DOHH2 (cell line): ENCODE measurements around the gene MFRP.

Source experiments
- H3F3A ChIP-seq: fragments of 200-600 bp; sonication (generic), shearing (Covaris generic); 2 replicates; pipeline ENCODE4 v1.6.0; 2016; ENCODE audit warnings: antibody characterized with exemption, mild to moderate bottlenecking; ENCODE audit not compliant: control insufficient read depth, insufficient read depth
- H3K27ac ChIP-seq: fragments of 200-600 bp; sonication (generic); 2 replicates; pipeline ENCODE4 v1.5.1; 2014; ENCODE audit warnings: low read depth, mild to moderate bottlenecking, low read length, moderate library complexity
- H3K27me3 ChIP-seq: fragments of 200-600 bp; sonication (generic); 2 replicates; pipeline ENCODE4 v1.6.1; 2014; ENCODE audit warnings: mild to moderate bottlenecking, low read length, mixed read lengths; ENCODE audit not compliant: control insufficient read depth
- H3K36me3 ChIP-seq: fragments of 200-600 bp; sonication (generic); 2 replicates; pipeline ENCODE4 v1.6.1; 2014; ENCODE audit warnings: mild to moderate bottlenecking, low read length, moderate library complexity, mixed read lengths; ENCODE audit not compliant: control insufficient read depth
- H3K4me1 ChIP-seq: fragments of 200-600 bp; sonication (generic); 2 replicates; pipeline ENCODE4 v1.6.1; 2014; ENCODE audit warnings: mild to moderate bottlenecking, low read length, mixed read lengths; ENCODE audit not compliant: control insufficient read depth
- H3K4me2 ChIP-seq: fragments of 200-600 bp; sonication (generic); 2 replicates; pipeline ENCODE4 v1.6.0; 2014; ENCODE audit warnings: mild to moderate bottlenecking, low read length, moderate library complexity
- H3K4me3 ChIP-seq: fragments of 200-600 bp; sonication (generic); 2 replicates; pipeline ENCODE4 v1.5.1; 2014; ENCODE audit warnings: mild to moderate bottlenecking, low read length, mixed read lengths
- H3K79me2 ChIP-seq: fragments of 200-600 bp; sonication (generic); 2 replicates; pipeline ENCODE4 v1.6.1; 2014; ENCODE audit warnings: mild to moderate bottlenecking, low read length, mixed read lengths; ENCODE audit not compliant: control insufficient read depth
- H3K9me2 ChIP-seq: fragments of 200-600 bp; sonication (generic); replicated peaks from 2 replicates; pipeline ENCODE4 v1.6.1; 2014; ENCODE audit warnings: mild to moderate bottlenecking, low read length, mixed read lengths; ENCODE audit not compliant: control insufficient read depth
- H3K9me3 ChIP-seq: fragments of 200-600 bp; sonication (generic); 2 replicates; pipeline ENCODE4 v1.6.1; 2014; ENCODE audit warnings: antibody characterized with exemption, low read length, mixed read lengths; ENCODE audit not compliant: control insufficient read depth, insufficient read depth
- H4K20me1 ChIP-seq: fragments of 200-600 bp; sonication (generic); 2 replicates; pipeline ENCODE4 v1.6.0; 2014; ENCODE audit warnings: low read depth, mild to moderate bottlenecking, antibody characterized with exemption, low read length, moderate library complexity; ENCODE audit not compliant: control insufficient read depth, insufficient read depth
- EZH2phosphoT487 ChIP-seq: fragments of 200-600 bp; sonication (generic); IDR thresholded peaks from 2 replicates; pipeline ENCODE4 v1.6.1; 2017; ENCODE audit warnings: borderline replicate concordance, mild to moderate bottlenecking, antibody characterized with exemption, low read length, moderate library complexity, mixed read lengths
- TF ChIP-seq, protein P1 (sequence below): fragments of 200-600 bp; sonication (generic); IDR thresholded peaks from one replicate; pipeline ENCODE4 v1.5.1; 2014; ENCODE audit warnings: antibody characterized with exemption, mild to moderate bottlenecking, low read depth, low read length; ENCODE audit not compliant: poor library complexity, severe bottlenecking

MFRP gene

GRCh38 chr11:119344291-119345010 lies 2.1 kb downstream of the MFRP start:
- Histone ChIP-seq H4K20me1 (no peaks in the 10 kb centered on the region), H3K4me2 (no peak overlapping the region), H3K36me3 (no peaks in the 10 kb centered on the region), H3K4me3 (no peak overlapping the region), H3K27me3 (peaks cover 42% of the 10 kb centered on the region), H3K9me2 (no peaks in the 10 kb centered on the region), H3K79me2 (no peaks in the 10 kb centered on the region), H3K9me3 (no peaks in the 10 kb centered on the region), H3K4me1 (peaks cover 11% of the 10 kb centered on the region), H3K27ac (no peak overlapping the region), H3F3A (no peaks in the 10 kb centered on the region)
- TF ChIP-seq EZH2phosphoT487 = no peak
- TF ChIP-seq, protein P1, sequence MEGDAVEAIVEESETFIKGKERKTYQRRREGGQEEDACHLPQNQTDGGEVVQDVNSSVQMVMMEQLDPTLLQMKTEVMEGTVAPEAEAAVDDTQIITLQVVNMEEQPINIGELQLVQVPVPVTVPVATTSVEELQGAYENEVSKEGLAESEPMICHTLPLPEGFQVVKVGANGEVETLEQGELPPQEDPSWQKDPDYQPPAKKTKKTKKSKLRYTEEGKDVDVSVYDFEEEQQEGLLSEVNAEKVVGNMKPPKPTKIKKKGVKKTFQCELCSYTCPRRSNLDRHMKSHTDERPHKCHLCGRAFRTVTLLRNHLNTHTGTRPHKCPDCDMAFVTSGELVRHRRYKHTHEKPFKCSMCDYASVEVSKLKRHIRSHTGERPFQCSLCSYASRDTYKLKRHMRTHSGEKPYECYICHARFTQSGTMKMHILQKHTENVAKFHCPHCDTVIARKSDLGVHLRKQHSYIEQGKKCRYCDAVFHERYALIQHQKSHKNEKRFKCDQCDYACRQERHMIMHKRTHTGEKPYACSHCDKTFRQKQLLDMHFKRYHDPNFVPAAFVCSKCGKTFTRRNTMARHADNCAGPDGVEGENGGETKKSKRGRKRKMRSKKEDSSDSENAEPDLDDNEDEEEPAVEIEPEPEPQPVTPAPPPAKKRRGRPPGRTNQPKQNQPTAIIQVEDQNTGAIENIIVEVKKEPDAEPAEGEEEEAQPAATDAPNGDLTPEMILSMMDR = no peak

DNA sequence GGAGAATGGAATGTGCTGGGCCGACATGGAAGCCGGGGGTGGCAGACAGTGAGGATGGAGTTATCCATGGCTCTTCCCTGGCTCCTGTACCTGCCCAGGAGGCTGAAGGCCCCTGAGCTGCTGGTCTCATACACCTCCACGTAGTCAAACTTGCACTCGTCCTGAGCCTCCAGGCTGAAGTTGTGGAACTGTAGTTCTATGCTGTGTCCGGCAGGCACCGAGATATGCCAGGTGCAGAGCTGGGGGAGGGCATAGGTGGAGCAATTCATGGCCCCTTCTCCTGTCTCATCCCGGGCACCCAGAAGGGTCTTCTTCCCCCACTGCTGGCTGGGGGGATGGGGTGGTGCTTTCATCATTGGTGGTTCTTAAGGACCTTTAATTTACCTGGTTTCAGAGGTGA lies 2.8 kb downstream of the MFRP start:
- no peaks in the 10 kb centered on the region for H3F3A ChIP-seq
- H3K79me2 ChIP-seq = no peaks in the 10 kb centered on the region
- H3K9me3 ChIP-seq = no peaks in the 10 kb centered on the region
- 0 out of 2 replicates have a peak, but pooled peaks cover 6% of the 10 kb centered on the region for H4K20me1 ChIP-seq
- H3K36me3 ChIP-seq = peaks cover 5% of the 10 kb centered on the region; the same call in 1 of the 2 replicates
- H3K9me2 ChIP-seq = no peaks in the 10 kb centered on the region
- peaks cover 42% of the 10 kb centered on the region for H3K27me3 ChIP-seq
- no peak overlapping the region for H3K27ac ChIP-seq
- H3K4me3 ChIP-seq = no peak overlapping the region
- H3K4me1 ChIP-seq = peaks cover 11% of the 10 kb centered on the region
- no peak overlapping the region for H3K4me2 ChIP-seq
- TF ChIP-seq, protein P1 = no peak
- no peak for TF ChIP-seq EZH2phosphoT487

GRCh38 chr11:119342362-119343130 lies 4.0 kb downstream of the MFRP start:
- H3K27ac ChIP-seq = no peak overlapping the region
- 0 out of 2 replicates have a peak, but pooled peaks cover 8% of the 10 kb centered on the region for H4K20me1 ChIP-seq
- H3K4me2 ChIP-seq = no peak overlapping the region
- H3K9me2 ChIP-seq = no peaks in the 10 kb centered on the region
- no peak overlapping the region for H3K4me3 ChIP-seq
- peaks cover 40% of the 10 kb centered on the region for H3K27me3 ChIP-seq
- peaks cover 7% of the 10 kb centered on the region for H3K79me2 ChIP-seq
- peaks cover 5% of the 10 kb centered on the region; the same call in 1 of the 2 replicates for H3K36me3 ChIP-seq
- no peaks in the 10 kb centered on the region for H3F3A ChIP-seq
- peaks cover 23% of the 10 kb centered on the region for H3K4me1 ChIP-seq
- TF ChIP-seq, protein P1 = no peak
- TF ChIP-seq EZH2phosphoT487 = no peak
- no peaks in the 10 kb centered on the region for H3K9me3 ChIP-seq
